K562 (cell line): Measurements from ENCODE around the gene PPP1R12B. TPM values are rescaled to one million over a fixed set of nuclear protein-coding genes. Genes with fewer than 3 reads are reported as not detected.
"Not testable (repeated sequence)": the region's sequence is repeated elsewhere in the genome, so short reads cannot be mapped to it uniquely, and the experiment has no call there.

ENCODE experiments used
- ATAC-seq: fragments of 200-7000 bp; cut with Tn5 transposase; 3 replicates; pipeline ENCODE4 v1.9.1; 2020; ENCODE audit warnings: moderate library complexity
- BruUV-seq: library from RNA; stranded (reverse); fragments of 400-500 nt; replicated peaks from 2 replicates; lab custom pipeline; 2021; lab: Mats Ljungman, UMichigan
- CTCF ChIA-PET: fragments of 300-600 bp; formaldehyde crosslinking; extraction: SDS; loops from one replicate; lab custom pipeline; 2021; ENCODE audit warnings: low intra/inter-chr PET ratio; lab: Yijun Ruan, JAX
- POLR2A ChIA-PET: fragments of 300-600, 350-650 bp; sonication (Branson Sonifier 250); formaldehyde crosslinking; extraction: SDS; loops from one replicate; lab custom pipeline; 2021; ENCODE audit warnings: antibody characterized with exemption, inconsistent platforms; lab: Yijun Ruan, JAX
- DNase-seq, 4 experiments: peaks; one replicate each; pipeline versions ENCODE4 v3.0.0 to v3.0.0-alpha.2; 2011 to 2018; ENCODE audit warnings: low spot score in 3 of 4, mixed read lengths in 3 of 4; ENCODE audit errors: extremely low read depth in 1 of 4
- FAIRE-seq: peaks from 2 replicates; lab custom pipeline; 2011; peaks lifted over from hg19 to GRCh38; lab: Jason Lieb, UNC
- H2AFZ ChIP-seq: 2 replicates; pipeline ENCODE4 v1.6.0; 2011; ENCODE audit warnings: low read depth, low read length, control low read depth, inconsistent platforms
- H3K27ac ChIP-seq: fragments of 200-600 bp; 3 replicates; pipeline ENCODE4 v1.8.0; 2011; ENCODE audit warnings: low read depth, mild to moderate bottlenecking, control low read depth, inconsistent platforms, low read length, moderate library complexity, mixed read lengths; ENCODE audit errors: extremely low read depth
- H3K27me3 ChIP-seq, 2 experiments: fragments of 300-600 bp in 1 of 2; 2 replicates in 1 of 2; 3 replicates in 1 of 2; pipeline versions ENCODE4 v1.6.0 to v1.8.0; 2011; ENCODE audit warnings: inconsistent platforms in 2 of 2, low read length in 2 of 2, mild to moderate bottlenecking in 1 of 2, mixed read lengths in 1 of 2, moderate library complexity in 1 of 2; ENCODE audit not compliant: control insufficient read depth in 2 of 2, insufficient read depth in 2 of 2
- H3K36me3 ChIP-seq: fragments of 300-600 bp; 3 replicates; pipeline ENCODE4 v1.8.0; 2011; ENCODE audit warnings: mild to moderate bottlenecking, low read length, inconsistent platforms; ENCODE audit not compliant: control insufficient read depth, insufficient read depth
- H3K4me1 ChIP-seq, 2 experiments: fragments of 200-600 bp in 1 of 2; replicated peaks in 1 of 2; 2 replicates in 1 of 2; 3 replicates in 1 of 2; pipeline versions ENCODE4 v1.5.1 to v1.8.0; 2011; ENCODE audit warnings: inconsistent platforms in 2 of 2, low read length in 2 of 2, mild to moderate bottlenecking in 1 of 2, mixed read lengths in 1 of 2, moderate library complexity in 1 of 2; ENCODE audit not compliant: control insufficient read depth in 2 of 2, insufficient read depth in 2 of 2
- H3K4me2 ChIP-seq: 2 replicates; pipeline ENCODE4 v1.6.1; 2011; ENCODE audit warnings: low read length, control low read depth, inconsistent platforms, mixed read lengths; ENCODE audit not compliant: insufficient read depth
- H3K4me3 ChIP-seq: fragments of 200-600 bp; sonication (generic), shearing (Covaris generic); 2 replicates; pipeline ENCODE4 v1.5.1; 2016; ENCODE audit warnings: control low read depth, inconsistent platforms
- H3K79me2 ChIP-seq: fragments of 200-600 bp; 3 replicates; pipeline ENCODE4 v1.8.0; 2011; ENCODE audit warnings: low read length, inconsistent platforms; ENCODE audit not compliant: control insufficient read depth, insufficient read depth
- H3K9ac ChIP-seq, 2 experiments: 2 replicates each; pipeline versions ENCODE4 v1.6.0 to v1.6.1; 2011; ENCODE audit warnings: low read depth in 2 of 2, low read length in 2 of 2, control low read depth in 1 of 2, inconsistent platforms in 1 of 2, mild to moderate bottlenecking in 1 of 2, mixed read lengths in 1 of 2; ENCODE audit not compliant: insufficient read depth in 1 of 2
- H3K9me1 ChIP-seq: one replicate; pipeline ENCODE4 v1.6.0; 2011; ENCODE audit warnings: inconsistent platforms, mild to moderate bottlenecking, low read length, moderate library complexity; ENCODE audit not compliant: control insufficient read depth, insufficient read depth
- H3K9me3 ChIP-seq: replicated peaks from 2 replicates; pipeline ENCODE4 v1.5.1; 2011; ENCODE audit warnings: low read depth, low read length, inconsistent platforms; ENCODE audit not compliant: control insufficient read depth, insufficient read depth
- H4K20me1 ChIP-seq: replicated peaks from 2 replicates; pipeline ENCODE4 v1.6.1; 2011; ENCODE audit warnings: low read length, inconsistent platforms, mixed read lengths; ENCODE audit not compliant: control insufficient read depth, insufficient read depth
- E2F6 ChIP-seq, 2 experiments: IDR thresholded peaks; 2 replicates each; pipeline ENCODE4 v1.6.1; 2011; ENCODE audit warnings: borderline replicate concordance in 1 of 2, control low read depth in 1 of 2, low read depth in 1 of 2, low read length in 1 of 2, mild to moderate bottlenecking in 1 of 2, mixed read lengths in 1 of 2, moderate library complexity in 1 of 2; ENCODE audit not compliant: insufficient read depth in 1 of 2, insufficient read length in 1 of 2, poor library complexity in 1 of 2, severe bottlenecking in 1 of 2; ENCODE audit errors: extremely low read depth in 1 of 2
- ERF ChIP-seq: fragments of 450-650 bp; formaldehyde crosslinking; IDR thresholded peaks from 2 replicates; pipeline ENCODE4 v1.4.0; 2020; ENCODE audit warnings: mild to moderate bottlenecking, mixed read lengths
- FOXP4 ChIP-seq: sonication (generic); formaldehyde crosslinking; IDR thresholded peaks from 2 replicates; pipeline ENCODE4 v1.8.0; 2022; ENCODE audit warnings: mild to moderate bottlenecking, missing genetic modification reagents, borderline replicate concordance
- GATA2 ChIP-seq: sonication (generic); formaldehyde crosslinking; IDR thresholded peaks from 2 replicates; pipeline ENCODE4 v1.4.0; 2020; ENCODE audit warnings: mild to moderate bottlenecking, missing genetic modification reagents
- HNRNPUL1 ChIP-seq: fragments of 200-400 bp; formaldehyde crosslinking; IDR thresholded peaks from 2 replicates; pipeline ENCODE4 v1.6.1; 2017; ENCODE audit warnings: low read length
- MTF1 ChIP-seq: fragments of 250-450 bp; sonication (Bioruptor Pico); IDR thresholded peaks from 2 replicates; pipeline ENCODE4 v1.9.0; 2021; ENCODE audit warnings: moderate library complexity, mild to moderate bottlenecking, inconsistent platforms, borderline replicate concordance
- NFE2 ChIP-seq: IDR thresholded peaks from 2 replicates; pipeline ENCODE4 v1.6.1; 2014; ENCODE audit warnings: antibody characterized with exemption, low read depth
- NKRF ChIP-seq: fragments of 450-650 bp; IDR thresholded peaks from 2 replicates; pipeline ENCODE4 v1.6.1; 2016; ENCODE audit warnings: borderline replicate concordance
- PATZ1 ChIP-seq: fragments of 250-450 bp; sonication (Bioruptor Pico); IDR thresholded peaks from 2 replicates; pipeline ENCODE4 v1.5.0; 2020; ENCODE audit warnings: mild to moderate bottlenecking, borderline replicate concordance
- PHF20 ChIP-seq: fragments of 450-650 bp; IDR thresholded peaks from 2 replicates; pipeline ENCODE4 v1.6.1; 2018; ENCODE audit not compliant: partially characterized antibody
- RNF2 ChIP-seq: sonication (generic); IDR thresholded peaks from 2 replicates; pipeline ENCODE4 v1.6.1; 2016
- WGBS: fragments of 100-300 bp; shearing (Covaris generic); methylation state at CpG from one replicate; pipeline ENCODE4 v1.1.6; 2016; ENCODE audit warnings: low coverage, mixed read lengths; ENCODE audit not compliant: insufficient coverage; ENCODE audit errors: missing lambda C conversion rate; 5-methylcytosine and 5-hydroxymethylcytosine counted together
- in situ Hi-C: fragments of 300-500 bp; cut with MboI; formaldehyde crosslinking; loops from 4 replicates; pipeline ENCODE4 v1.15.0; 2018; ENCODE audit warnings: inconsistent platforms, mixed read lengths
- intact Hi-C: fragments of 100-400 bp; cut with micrococcal nuclease; formaldehyde crosslinking; loops from 2 replicates; pipeline ENCODE4 v1.14.2; 2022
- polyA plus RNA-seq, 8 experiments: library from polyadenylated mRNA; depleted of rRNA in 4 of 8; stranded (reverse) in 5 of 8; unstranded in 3 of 8; fragments of >200 nt; fragmentation: Nextera tagmentation in 2 of 8; fragmentation: Illumina TruSeq in 1 of 8; extraction: Ambion mirVana in 2 of 8; extraction: Trizol in 1 of 8; gene quantifications; 2 replicates each; pipeline versions ENCODE4 v1.2.1 to v1.2.3, GENCODE V29; 2011 to 2014; ENCODE audit warnings: inconsistent platforms in 1 of 8, missing spikeins in 1 of 8
- total RNA-seq, 7 experiments: library from RNA; depleted of rRNA in 6 of 7; stranded (reverse); fragments of >200 nt in 6 of 7; fragmentation: Illumina TruSeq in 2 of 7; extraction: Trizol in 2 of 7; gene quantifications; 2 replicates each; pipeline versions ENCODE4 v1.2.1 to v1.2.3, GENCODE V29; 2011 to 2021; ENCODE audit warnings: low replicate concordance in 1 of 7

The PPP1R12B gene
- total and polyA plus RNA-seq, 9 of the 15 experiments (the other 6 are each of a cell fraction or from before 2014, with no cell fraction given): 0.73 to 16.9 (median 13.6) TPM

DNA sequence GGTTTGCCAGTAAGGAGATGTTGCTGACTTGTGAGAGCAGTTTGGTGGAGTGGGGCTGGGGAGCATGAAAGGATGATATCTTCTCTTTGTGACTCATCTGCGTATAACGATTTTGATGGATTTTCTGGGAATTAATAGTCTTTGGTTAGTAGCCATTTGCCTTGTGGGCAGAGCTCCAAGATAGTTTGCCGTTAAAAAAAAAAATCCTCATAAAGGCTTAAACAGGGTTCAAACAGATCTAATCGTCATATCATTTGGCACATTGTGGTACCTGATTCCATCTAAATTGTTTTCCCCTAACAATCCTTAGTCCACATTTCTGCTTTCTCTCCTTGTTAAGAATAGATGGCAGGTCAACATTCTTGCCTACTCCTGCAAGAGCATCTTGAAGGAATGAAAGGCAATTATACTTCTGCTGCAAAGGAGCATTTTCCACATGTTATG, 168.0 kb downstream of the PPP1R12B start (continued):
- TF ChIP-seq ERF (no peak), MTF1 (no peak), GATA2 (CRISPR knock-in tag) (no peak), PATZ1 (no peak), HNRNPUL1 (no peak), FOXP4 (no peak), RNF2 (no peak), PHF20 (no peak), NFE2 (no peak), E2F6 (IDR thresholded peaks at IDR 0.05; ENCODE audit: borderline replicate concordance in 1 of 2, extremely low read depth in 1 of 2, insufficient read depth in 1 of 2, insufficient read length in 1 of 2, low read depth in 1 of 2, low read length in 1 of 2, poor library complexity in 1 of 2, severe bottlenecking in 1 of 2) (no peak), NKRF (no peak)

- H3K27me3 ChIP-seq, in situ Hi-C loops, H3K4me2 ChIP-seq, H3K9me3 ChIP-seq, H3K4me1 ChIP-seq, ATAC-seq, BruUV-seq, H3K9ac ChIP-seq, H3K4me3 ChIP-seq, CTCF ChIA-PET, H2AFZ ChIP-seq, H3K36me3 ChIP-seq, intact Hi-C loops, H3K9me1 ChIP-seq, H3K27ac ChIP-seq, H4K20me1 ChIP-seq, FAIRE-seq, H3K79me2 ChIP-seq, DNase-seq: not testable (repeated sequence)
- POLR2A ChIA-PET: interaction anchor here (0.9 kb wide), 1 partner anchor 9 kb away, joined by 3 read pairs; no protein-coding TSS in a partner anchor
- WGBS: 88% methylated on average over 1 of the region's 1 CpG
Measured at GRCh38 chr1:202517146-202517545, 168.6 kb downstream of the PPP1R12B start.
